H4 (cell line): ENCODE results near the gene ALPK1. TPM values are rescaled to one million over a fixed set of nuclear protein-coding genes. Genes with fewer than 3 reads are reported as not detected.
"Not testable (repeated sequence)": the region's sequence is repeated elsewhere in the genome, so short reads cannot be mapped to it uniquely, and the experiment has no call there.

ENCODE experiments used
- DNase-seq: peaks from one replicate; pipeline ENCODE4 v3.0.0-alpha.2; 2015; ENCODE audit warnings: low spot score
- total RNA-seq: library from RNA; depleted of rRNA; stranded (reverse); fragments of >200 nt; shearing (Covaris generic); gene quantifications from 2 replicates; pipeline ENCODE4 v1.2.3, GENCODE V29; 2014

ALPK1 gene
- total RNA-seq, 1 experiment from 2014 or later: 15.7 TPM

DNA sequence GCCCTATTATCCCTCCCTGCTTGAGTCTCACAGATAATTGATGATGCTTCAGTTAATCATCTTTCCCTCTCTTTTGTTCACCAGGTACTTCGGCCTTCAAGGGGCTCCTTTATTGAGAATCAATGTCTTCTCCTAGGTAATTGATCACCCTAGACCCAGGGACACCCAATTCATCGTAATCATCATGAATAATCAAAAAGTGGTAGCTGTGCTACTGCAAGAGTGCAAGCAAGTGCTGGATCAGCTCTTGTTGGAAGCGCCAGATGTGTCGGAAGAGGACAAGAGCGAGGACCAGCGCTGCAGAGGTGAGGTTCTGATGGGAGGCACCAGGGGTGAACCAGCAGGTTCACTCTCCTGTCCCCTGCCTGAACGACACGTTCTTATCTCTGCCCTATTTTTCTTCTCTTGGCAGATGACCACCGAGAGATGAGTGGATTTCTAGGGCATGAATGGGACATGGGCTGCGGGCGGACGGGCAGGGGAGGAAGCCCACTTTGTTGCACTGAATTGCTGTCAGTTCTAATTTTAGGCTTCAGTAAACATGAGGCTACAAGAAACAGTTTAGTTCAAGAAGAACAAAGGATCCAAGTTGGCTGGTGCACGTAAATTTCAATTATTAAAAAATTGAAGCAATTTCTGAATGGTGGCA lies 80.5 kb downstream of the ALPK1 start:
- DNase-seq: no peak

DNA sequence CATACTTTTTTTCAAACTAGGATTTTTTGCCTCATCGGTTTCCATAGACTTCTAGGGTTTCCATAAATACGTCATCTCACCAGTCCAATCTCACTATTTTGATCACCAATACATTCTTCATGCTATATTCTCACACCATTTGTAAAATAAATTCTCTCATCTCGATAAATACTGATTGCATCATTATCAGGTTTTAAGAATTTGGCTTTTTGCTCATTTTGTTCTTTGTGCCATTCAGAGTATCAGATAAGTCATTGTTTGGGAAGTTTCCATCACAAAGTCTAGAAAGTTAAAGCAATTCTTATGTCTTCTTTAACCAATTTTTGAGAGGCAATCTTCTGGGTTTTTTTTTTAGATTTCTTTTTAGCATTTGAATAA lies 81.1 kb downstream of the ALPK1 start:
- DNase-seq: no peak

DNA sequence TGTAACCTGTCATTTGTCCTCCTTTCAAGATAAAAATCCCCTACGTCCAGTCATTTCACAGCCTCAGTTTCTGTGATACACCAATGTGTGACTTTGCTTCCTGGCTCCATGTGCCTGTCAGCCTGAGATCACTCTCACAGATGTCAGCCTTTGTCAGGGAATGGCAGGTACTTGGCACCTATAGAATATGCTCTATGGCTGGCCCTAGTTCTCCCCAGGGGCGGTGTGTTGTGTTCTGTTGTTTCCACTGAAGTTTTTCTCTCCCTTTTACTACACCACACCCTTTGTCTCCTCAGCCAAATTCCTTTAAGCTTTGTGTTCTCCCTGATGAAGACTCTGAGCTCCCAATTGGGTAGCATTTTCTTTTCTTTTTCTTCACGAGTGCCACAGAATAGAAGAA lies 81.7 kb downstream of the ALPK1 start:
- DNase-seq: no peak

DNA sequence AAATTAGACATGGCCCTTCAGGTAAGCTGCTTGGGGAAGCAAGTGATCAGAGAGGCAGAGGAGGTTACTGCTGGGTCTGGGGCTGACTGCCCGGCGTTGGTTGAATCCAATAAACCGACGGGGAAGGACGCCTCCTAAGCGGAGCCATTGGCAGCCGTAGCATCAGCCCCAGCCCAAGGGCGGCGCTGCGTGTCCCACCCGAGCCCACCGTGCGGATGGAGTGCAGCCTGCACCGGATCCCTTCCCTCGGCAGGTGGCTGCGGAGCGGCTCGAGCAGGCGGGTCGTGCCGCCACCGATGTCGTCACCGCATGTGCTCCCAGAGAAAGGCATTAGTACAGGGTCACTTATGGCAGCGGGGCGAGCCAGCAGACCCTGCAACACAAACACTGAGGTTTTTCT lies 82.1 kb downstream of the ALPK1 start:
- DNase-seq: no peak

DNA sequence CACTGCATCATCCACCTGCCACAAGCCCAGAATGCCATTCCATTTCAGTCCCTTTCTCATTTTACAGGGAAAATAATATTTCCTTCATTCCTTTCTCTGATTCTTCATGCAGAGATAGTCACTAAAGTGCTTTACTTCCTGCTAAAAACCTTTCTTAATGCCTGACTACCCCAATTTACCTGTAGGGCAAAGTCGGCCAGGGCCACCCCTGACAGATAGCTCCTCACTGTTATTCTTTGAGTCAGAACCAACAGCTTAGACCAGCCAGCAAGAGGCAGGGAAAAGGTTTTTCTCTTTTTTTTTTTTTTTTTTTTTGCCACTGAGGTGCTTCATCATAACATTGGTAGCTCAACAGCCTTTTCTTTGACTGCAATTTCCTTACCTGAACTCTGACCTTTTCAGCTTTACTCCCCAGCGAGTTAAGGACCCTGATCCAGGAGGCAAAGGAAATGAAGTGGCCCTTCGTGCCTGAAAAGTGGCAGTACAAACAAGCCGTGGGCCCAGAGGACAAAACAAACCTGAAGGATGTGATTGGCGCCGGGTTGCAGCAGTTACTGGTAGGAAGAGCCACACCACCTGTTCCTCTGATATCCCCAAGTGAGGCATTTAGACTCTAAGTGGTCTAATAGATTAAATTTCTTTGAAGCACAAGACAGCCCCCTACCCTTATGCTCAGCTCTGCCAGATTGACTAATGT lies 85.0 kb downstream of the ALPK1 start:
- DNase-seq: no peak

DNA sequence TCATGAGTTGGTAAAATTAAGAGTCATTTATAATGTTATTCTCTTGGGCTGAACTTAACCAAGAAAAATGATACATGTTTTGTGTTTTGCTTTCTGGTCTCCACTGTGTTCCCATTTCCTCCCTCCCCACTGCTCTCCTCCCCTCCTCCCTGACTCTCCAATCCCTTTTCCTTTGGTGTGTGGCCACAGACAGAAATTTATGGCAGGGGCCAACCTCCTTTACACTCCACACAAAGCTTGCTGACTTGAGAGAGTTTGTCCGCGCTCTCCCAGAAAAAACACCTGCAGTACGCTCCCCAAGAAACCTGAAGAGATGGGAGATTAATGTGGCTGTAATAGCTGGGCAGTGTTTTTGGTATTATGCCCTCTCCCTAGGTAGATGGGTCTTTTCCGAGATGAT lies 88.9 kb downstream of the ALPK1 start:
- DNase-seq: no peak

DNA sequence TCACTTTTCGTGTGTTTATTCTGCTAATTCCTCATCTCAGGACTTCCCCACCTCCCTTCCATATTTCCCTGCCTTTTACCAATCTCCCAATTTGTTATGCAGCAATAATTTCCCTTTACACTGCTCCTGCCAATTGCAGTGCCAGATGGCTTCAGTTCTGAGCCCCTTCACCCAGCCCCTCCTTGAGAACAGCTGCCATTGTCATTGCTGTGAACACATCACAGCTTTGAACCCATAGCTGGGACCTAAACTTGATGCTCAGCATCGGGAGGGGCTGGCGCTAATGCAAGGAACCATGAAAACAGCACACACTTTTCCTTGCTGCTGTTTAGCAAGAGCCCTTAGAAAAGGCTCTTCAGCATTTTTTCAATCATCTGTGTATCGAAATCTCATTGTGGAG lies 104.9 kb downstream of the ALPK1 start:
- no peak for DNase-seq

DNA sequence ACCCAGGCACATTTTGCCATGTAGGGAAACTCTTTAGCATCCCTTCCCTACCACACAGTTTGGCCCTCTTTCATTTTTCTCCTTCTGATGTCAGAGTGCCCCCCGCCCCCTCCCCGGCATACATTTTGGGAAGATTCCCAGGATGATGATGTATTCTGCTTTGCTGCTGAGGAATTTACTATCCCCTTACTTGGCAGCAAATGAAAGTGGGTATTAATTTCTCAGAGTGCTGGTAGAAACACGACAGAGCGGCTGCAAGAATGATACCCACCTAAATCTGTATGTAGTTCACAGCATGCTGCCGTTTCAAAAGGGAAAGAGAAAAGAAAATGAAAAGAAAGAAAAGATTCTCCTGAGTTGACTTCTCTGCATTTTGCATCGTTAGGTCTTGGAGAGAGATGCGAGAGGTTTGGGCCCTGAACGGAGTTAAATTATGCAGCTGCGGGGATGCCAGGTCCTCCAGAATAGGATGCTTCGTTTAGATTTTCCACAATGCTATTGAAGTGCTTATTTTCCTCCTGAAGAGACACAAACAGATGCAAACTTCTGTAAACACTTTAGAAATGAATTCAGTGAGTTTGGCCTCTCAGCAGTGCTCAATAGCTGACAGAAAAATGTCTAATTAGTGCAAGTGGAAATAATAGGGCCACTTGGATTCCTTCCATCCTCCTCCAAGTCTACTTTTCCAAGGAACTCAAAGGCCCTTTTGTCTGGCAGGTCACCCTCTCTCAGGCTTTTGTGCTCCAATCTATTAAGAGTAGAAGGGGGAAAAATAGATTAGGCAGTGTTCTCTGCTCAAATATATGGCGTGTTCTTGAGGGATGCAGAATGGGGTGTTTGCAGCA lies 106.2 kb downstream of the ALPK1 start:
- no peak for DNase-seq

DNA sequence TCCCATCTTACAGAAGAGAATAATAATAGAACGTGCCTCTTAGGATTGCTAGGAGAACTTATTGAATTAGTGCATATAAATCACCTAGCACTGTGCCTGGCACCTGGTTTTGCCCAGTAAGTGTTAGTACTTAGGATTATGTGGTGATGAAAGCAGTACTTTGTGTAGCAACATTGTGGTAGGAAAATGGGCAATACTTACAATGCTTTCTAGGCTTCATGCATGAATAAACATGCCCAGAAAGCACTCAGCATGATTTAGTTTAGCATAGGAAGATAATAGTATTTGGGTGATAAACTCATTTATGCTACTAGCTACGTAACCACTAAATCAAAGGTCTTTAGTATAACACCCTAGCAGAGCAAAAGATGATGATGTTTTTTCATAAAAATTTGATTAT lies 113.2 kb downstream of the ALPK1 start:
- no peak for DNase-seq

DNA sequence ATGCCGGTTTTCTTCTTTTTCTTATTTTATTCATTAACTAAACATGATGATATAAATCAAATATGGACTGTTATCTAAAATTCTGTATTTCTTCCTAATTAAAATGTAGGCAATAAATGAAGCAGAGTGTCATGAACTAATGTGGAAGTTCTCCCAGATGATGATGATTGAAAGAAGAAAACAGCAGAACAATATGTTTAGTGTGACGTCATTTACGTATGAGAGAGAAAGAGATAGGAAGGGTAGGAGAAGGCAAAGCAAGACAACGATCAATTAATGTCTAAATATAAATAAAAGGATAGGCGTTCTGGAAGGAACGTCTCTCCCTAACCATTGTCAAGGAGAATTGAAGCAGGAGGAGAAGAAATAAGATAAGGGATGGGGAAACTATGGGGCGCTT lies 113.6 kb downstream of the ALPK1 start:
- no peak for DNase-seq

DNA sequence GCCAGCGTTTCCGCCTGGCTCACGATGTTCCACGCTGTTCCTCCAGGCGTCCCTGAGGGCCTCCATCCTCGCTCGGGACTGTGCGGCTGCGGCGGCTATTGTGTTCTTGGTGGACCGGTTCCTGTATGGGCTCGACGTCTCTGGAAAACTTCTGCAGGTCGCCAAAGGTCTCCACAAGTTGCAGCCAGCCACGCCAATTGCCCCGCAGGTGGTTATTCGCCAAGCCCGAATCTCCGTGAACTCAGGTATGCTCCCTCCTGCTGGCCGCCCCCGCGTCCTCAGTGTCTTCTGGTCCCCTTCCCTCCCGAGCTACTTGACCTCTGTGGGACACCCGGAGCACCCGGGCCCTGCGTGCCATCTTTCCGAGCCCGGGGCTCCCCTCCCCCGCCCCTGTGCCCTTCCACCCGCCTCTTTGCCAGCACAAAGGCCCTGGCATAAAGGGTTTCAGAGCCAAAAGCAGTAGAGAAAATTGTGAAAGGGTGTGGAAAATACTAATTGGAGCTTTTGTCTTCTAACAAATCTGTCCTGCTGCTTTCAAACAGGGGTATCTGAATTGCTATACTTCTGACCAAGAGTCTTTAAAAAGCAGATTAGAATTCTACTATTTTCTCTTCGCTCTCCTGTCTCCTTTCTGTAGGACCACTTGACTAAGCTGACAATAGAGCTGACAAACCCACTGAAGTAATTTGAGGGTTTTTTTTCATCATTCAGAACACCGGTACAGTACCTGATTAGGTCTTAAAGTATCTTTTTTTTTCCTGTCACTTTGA lies 114.8 kb downstream of the ALPK1 start:
- DNase-seq: no peak

DNA sequence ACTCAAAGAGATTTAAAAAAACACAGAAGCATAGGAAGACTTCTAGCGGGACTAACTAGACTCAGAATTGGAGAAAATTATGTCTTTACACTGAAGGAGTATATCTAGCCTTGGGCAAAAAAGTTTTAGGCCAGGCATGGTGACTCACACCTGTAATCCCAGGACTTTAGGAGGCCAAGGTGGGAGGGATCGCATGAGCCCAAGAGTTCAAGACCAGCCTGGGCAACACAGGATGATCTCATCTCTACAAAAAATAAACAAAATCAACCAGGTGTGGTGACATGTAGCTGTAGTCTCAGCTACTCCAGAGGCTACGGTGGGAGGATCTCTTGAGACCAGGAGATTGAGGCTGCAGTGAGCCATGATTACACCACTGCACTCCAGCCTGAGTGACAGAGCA lies 119.3 kb downstream of the ALPK1 start:
- DNase-seq: peak; percentile 9

DNA sequence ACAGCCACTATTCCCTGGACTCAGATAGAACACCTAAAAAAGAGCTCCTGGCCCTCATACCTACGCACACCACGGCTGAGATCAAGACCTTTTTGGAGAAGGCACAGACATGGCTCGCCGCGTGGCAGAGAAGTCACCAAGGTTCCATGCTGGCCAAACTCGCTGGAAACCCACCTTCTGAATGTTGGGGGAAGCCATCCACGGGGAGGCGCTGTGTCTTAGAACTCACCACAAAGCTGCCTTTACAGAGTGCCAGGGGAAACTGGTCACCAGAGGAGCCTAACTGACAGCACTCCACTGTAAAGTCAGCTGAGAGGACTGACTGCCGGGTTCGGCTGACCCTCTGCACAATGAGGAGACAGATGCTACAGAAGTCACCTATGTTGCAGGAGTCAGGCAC lies 120.9 kb downstream of the ALPK1 start:
- no peak for DNase-seq

DNA sequence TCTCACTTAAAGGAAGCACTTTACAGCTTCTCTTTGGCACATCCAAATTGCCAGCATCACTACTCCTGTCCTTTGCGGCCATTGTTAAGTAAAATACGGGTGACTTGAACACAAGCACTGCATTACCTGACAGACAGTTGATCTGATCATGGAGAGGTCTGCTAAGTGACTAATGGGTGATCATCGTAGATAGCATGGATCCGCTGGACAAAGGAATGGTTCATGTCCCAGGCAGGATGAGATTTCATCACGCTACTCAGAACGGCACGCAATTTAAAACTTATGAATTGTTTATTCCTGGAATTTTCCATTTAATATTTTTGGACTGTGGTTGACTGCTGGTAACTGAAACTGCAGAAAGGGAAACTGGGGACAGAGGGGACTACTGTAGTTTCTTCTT lies 124.7 kb downstream of the ALPK1 start:
- DNase-seq: no peak

DNA sequence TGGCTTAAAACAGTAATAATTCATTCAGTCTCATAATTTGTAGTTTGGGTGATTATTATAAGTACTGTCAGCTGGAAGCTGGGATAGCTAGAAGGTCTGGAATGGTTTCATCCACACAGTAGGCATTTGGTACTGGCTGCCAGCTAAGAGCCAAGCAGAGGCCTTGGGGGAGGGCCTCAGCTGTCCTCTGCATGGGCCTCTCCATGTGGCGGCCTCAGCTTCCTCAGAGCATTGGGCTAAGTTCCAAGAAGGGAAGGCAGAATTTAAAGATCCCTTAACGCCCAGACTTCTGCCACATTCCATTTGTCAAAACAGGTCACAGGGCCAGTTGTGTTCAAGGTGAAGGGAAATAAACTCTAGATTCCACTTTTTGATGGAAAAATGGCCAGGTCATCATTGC lies 125.5 kb downstream of the ALPK1 start:
- no peak for DNase-seq

DNA sequence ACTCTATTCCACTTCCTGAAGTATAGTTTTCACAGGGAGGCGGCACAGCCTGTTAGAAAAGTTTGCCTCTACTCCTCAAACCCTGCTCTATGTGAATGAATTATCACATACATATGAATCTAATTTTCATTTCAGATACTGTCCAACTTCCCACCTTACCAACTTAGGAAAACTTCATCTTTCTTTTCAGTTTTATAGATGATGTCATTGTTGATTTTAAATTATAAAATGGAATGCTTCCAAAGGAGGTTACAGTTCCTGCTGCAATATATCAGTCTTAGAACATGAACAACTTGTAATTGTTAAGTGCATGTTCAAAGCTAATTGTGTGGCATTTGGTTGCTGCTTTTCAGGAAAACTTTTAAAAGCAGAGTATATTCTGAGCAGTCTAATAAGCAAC lies 126.4 kb downstream of the ALPK1 start:
- no peak for DNase-seq

DNA sequence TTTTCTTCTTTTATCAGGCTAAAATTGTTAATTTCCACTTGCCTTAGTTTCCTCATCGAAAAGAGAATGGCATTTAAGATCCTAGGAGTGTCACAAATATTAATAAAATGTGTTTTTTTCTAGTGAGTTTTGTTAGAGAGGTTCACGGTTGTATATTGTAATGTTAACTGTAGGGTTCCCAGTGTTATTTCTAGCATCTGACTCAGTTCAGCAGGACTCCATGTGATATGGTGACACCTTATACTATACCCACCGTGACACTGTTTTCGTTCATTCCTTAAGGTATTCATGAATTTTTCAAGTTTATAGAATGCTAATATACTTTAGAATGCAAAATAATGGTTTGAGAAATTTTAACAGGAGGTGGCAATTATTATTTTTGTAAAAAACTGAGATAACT lies 128.7 kb downstream of the ALPK1 start:
- DNase-seq: no peak

DNA sequence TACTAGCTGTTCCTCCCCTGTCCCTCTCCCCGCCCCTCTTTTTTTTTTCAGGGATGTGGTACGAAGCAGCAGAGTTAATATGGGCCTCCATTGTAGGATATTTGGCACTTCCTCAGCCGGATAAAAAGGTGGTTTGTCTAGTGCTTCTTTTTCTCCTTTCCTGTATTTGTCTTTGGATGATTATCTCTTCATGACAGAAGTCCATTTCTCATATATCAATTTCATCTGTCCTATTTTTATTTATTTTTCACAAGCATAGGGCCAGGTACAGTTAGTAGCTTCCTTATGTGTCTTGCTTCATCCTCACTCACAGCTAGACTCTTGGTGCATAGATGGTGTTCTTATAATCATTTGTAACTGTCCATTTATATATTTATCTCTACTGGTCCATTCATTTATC lies 129.2 kb downstream of the ALPK1 start:
- DNase-seq: no peak

DNA sequence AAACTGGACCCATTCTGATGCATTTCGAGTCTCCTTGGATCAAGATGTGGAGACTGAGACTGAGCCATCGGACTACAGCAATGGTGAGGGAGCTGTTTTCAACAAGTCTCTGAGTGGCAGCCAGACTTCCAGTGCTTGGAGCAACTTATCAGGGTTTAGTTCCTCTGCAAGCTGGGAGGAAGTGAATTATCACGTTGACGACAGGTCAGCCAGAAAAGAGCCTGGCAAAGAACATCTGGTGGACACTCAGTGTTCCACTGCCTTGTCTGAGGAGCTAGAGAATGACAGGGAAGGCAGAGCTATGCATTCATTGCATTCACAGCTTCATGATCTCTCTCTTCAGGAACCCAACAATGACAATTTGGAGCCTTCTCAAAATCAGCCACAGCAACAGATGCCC lies 134.0 kb downstream of the ALPK1 start:
- no peak for DNase-seq

DNA sequence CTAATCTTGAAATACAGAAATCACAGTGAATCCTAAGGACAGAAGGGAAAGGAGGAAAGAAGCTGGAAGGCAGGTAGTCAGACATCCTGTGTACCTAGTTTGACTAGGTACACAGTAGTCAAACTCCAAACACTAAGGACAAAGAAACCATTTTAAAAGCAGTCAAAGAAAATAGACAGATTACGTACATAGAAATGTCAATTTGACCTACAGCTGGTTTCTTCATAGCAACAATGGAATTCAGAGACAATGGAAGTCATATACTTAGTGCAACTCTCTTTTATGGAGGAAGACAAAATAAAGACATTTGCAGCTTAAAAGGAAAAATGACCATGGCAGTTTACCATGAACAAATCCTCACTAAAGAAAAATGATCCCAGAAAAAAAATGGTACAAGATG lies 139.8 kb downstream of the ALPK1 start:
- DNase-seq: no peak

DNA sequence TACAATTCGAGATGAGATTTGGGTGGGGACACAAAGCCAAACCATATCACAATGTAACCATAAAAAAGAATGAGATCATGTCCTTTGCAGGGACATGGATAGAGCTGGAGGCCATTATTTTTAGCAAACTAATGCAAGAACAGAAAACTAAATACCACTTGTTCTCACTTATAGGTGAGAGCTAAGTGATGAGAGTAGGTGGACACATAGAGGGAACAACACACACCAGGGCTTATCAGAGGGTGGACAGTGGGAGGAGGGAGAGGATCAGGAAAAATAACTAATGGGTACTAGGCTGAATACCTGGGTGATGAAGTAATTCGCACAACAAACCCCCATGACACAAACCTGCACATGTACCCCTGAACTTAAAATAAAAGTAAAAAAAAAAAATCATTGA lies 145.1 kb downstream of the ALPK1 start:
- not testable (repeated sequence) for DNase-seq
